DOHH2 (cell line): ENCODE data around the gene PTPRT.

Experiments
- H3F3A ChIP-seq: fragments of 200-600 bp; sonication (generic), shearing (Covaris generic); 2 replicates; pipeline ENCODE4 v1.6.0; 2016; ENCODE audit warnings: antibody characterized with exemption, mild to moderate bottlenecking; ENCODE audit not compliant: control insufficient read depth, insufficient read depth
- H3K27ac ChIP-seq: fragments of 200-600 bp; sonication (generic); 2 replicates; pipeline ENCODE4 v1.5.1; 2014; ENCODE audit warnings: low read depth, mild to moderate bottlenecking, low read length, moderate library complexity
- H3K27me3 ChIP-seq: fragments of 200-600 bp; sonication (generic); 2 replicates; pipeline ENCODE4 v1.6.1; 2014; ENCODE audit warnings: mild to moderate bottlenecking, low read length, mixed read lengths; ENCODE audit not compliant: control insufficient read depth
- H3K36me3 ChIP-seq: fragments of 200-600 bp; sonication (generic); 2 replicates; pipeline ENCODE4 v1.6.1; 2014; ENCODE audit warnings: mild to moderate bottlenecking, low read length, moderate library complexity, mixed read lengths; ENCODE audit not compliant: control insufficient read depth
- H3K4me1 ChIP-seq: fragments of 200-600 bp; sonication (generic); 2 replicates; pipeline ENCODE4 v1.6.1; 2014; ENCODE audit warnings: mild to moderate bottlenecking, low read length, mixed read lengths; ENCODE audit not compliant: control insufficient read depth
- H3K4me2 ChIP-seq: fragments of 200-600 bp; sonication (generic); 2 replicates; pipeline ENCODE4 v1.6.0; 2014; ENCODE audit warnings: mild to moderate bottlenecking, low read length, moderate library complexity
- H3K4me3 ChIP-seq: fragments of 200-600 bp; sonication (generic); 2 replicates; pipeline ENCODE4 v1.5.1; 2014; ENCODE audit warnings: mild to moderate bottlenecking, low read length, mixed read lengths
- H3K79me2 ChIP-seq: fragments of 200-600 bp; sonication (generic); 2 replicates; pipeline ENCODE4 v1.6.1; 2014; ENCODE audit warnings: mild to moderate bottlenecking, low read length, mixed read lengths; ENCODE audit not compliant: control insufficient read depth
- H3K9me2 ChIP-seq: fragments of 200-600 bp; sonication (generic); replicated peaks from 2 replicates; pipeline ENCODE4 v1.6.1; 2014; ENCODE audit warnings: mild to moderate bottlenecking, low read length, mixed read lengths; ENCODE audit not compliant: control insufficient read depth
- H3K9me3 ChIP-seq: fragments of 200-600 bp; sonication (generic); 2 replicates; pipeline ENCODE4 v1.6.1; 2014; ENCODE audit warnings: antibody characterized with exemption, low read length, mixed read lengths; ENCODE audit not compliant: control insufficient read depth, insufficient read depth
- H4K20me1 ChIP-seq: fragments of 200-600 bp; sonication (generic); 2 replicates; pipeline ENCODE4 v1.6.0; 2014; ENCODE audit warnings: low read depth, mild to moderate bottlenecking, antibody characterized with exemption, low read length, moderate library complexity; ENCODE audit not compliant: control insufficient read depth, insufficient read depth
- EZH2phosphoT487 ChIP-seq: fragments of 200-600 bp; sonication (generic); IDR thresholded peaks from 2 replicates; pipeline ENCODE4 v1.6.1; 2017; ENCODE audit warnings: borderline replicate concordance, mild to moderate bottlenecking, antibody characterized with exemption, low read length, moderate library complexity, mixed read lengths
- TF ChIP-seq, protein P1 (sequence below): fragments of 200-600 bp; sonication (generic); IDR thresholded peaks from one replicate; pipeline ENCODE4 v1.5.1; 2014; ENCODE audit warnings: antibody characterized with exemption, mild to moderate bottlenecking, low read depth, low read length; ENCODE audit not compliant: poor library complexity, severe bottlenecking

PTPRT gene

DNA sequence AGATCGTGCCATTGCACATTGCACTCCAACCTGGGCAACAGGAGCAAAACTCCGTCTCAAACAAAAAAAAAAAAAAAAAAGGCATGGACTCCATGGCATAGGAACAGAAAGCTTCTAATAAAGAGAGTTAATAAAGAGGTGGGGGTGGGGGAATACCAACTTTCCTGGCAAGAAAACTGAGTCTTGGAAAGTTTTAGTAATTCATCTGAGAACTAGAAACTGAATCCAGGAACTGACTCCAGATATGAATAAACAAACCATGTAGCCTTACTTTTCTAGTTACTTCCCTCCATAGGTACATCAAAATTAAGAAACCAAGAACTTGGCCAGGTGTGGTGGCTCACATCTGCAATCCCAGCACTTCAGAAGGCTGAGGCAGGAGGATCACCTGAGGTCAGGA, 38.5 kb downstream of the PTPRT start:
- H3K4me3 ChIP-seq = no peak overlapping the region
- no peaks in the 10 kb centered on the region for H3K36me3 ChIP-seq
- no peaks in the 10 kb centered on the region for H3K9me3 ChIP-seq
- no peaks in the 10 kb centered on the region for H3K9me2 ChIP-seq
- no peaks in the 10 kb centered on the region for H3K27me3 ChIP-seq
- H3K27ac ChIP-seq = no peak overlapping the region
- no peaks in the 10 kb centered on the region for H3K4me1 ChIP-seq
- TF ChIP-seq EZH2phosphoT487 = no peak
- TF ChIP-seq, protein P1, sequence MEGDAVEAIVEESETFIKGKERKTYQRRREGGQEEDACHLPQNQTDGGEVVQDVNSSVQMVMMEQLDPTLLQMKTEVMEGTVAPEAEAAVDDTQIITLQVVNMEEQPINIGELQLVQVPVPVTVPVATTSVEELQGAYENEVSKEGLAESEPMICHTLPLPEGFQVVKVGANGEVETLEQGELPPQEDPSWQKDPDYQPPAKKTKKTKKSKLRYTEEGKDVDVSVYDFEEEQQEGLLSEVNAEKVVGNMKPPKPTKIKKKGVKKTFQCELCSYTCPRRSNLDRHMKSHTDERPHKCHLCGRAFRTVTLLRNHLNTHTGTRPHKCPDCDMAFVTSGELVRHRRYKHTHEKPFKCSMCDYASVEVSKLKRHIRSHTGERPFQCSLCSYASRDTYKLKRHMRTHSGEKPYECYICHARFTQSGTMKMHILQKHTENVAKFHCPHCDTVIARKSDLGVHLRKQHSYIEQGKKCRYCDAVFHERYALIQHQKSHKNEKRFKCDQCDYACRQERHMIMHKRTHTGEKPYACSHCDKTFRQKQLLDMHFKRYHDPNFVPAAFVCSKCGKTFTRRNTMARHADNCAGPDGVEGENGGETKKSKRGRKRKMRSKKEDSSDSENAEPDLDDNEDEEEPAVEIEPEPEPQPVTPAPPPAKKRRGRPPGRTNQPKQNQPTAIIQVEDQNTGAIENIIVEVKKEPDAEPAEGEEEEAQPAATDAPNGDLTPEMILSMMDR = no peak
- no peak overlapping the region for H3K4me2 ChIP-seq
- no peaks in the 10 kb centered on the region for H3F3A ChIP-seq
- no peaks in the 10 kb centered on the region for H3K79me2 ChIP-seq
- H4K20me1 ChIP-seq = no peaks in the 10 kb centered on the region

DNA sequence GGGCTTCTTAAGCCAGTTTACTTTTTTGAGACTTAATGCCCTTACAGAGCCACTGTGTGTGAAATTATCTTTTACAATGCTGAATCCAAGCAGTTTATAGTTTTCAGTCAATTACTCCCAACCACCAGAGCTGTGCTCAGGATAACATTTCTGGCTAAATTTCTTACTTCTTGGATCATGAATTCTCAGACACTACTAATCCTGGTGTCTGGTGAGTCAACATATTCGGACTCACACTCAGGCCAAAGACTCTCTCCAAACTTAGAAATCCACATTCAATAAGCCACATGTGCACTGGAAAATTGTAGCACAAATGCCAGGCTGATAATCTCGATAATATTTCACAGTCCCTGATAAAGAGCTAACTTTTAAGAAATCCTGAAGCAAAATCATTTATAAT, 49.0 kb downstream of the PTPRT start:
- Histone ChIP-seq H4K20me1 (no peaks in the 10 kb centered on the region), H3K4me3 (no peak overlapping the region), H3K9me3 (no peaks in the 10 kb centered on the region), H3K27ac (no peak overlapping the region), H3K4me2 (no peak overlapping the region), H3K4me1 (no peaks in the 10 kb centered on the region), H3F3A (no peaks in the 10 kb centered on the region), H3K79me2 (no peaks in the 10 kb centered on the region), H3K36me3 (no peaks in the 10 kb centered on the region), H3K27me3 (no peaks in the 10 kb centered on the region), H3K9me2 (no peaks in the 10 kb centered on the region)
- TF ChIP-seq, protein P1 = no peak
- TF ChIP-seq EZH2phosphoT487 = no peak

DNA sequence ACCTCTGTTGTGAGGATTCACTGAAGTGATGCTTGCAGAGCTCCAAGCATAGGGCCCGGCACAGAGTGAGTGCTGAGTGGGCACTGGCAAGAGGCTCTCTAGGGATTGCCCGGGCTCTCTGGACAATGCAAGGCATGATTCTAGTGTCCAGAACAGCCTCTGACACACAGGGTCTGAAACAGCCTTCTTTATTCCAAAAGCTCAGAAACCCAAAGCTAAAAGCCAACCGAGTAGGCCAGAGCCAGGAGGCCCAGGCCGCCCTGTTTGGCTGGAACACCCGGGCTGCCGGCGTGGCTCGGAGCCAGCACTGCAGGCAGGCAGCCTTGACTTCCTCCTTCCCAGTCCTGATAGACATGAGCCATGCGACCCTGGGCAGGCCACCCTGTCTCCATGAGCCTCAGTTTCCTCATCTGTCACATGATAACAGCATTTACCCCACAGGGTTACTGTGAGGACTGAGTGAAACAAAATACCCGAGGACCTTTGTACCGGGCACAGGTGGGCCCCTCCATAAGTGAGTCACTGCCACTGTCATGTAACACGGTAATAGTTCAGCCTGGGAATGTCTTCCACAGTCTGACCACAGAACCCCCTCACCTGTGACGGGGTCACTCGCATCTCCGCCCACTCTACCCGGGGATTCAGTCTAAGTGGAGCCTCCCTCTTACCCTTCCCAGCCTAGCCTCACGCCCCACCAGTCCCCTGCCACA, 51.5 kb downstream of the PTPRT start:
- Histone ChIP-seq H3K4me3 (no peak overlapping the region), H3K9me3 (no peaks in the 10 kb centered on the region), H3K36me3 (no peaks in the 10 kb centered on the region), H3F3A (no peaks in the 10 kb centered on the region), H4K20me1 (no peaks in the 10 kb centered on the region), H3K4me2 (no peak overlapping the region), H3K9me2 (no peaks in the 10 kb centered on the region), H3K79me2 (no peaks in the 10 kb centered on the region), H3K4me1 (no peaks in the 10 kb centered on the region), H3K27me3 (no peaks in the 10 kb centered on the region), H3K27ac (no peak overlapping the region)
- TF ChIP-seq, protein P1 = no peak
- TF ChIP-seq EZH2phosphoT487 = no peak
